GM12875 (cell line): ENCODE data around the gene GNAZ.

Experiments used
- H3K4me3 ChIP-seq: one replicate; pipeline ENCODE4 v1.5.1; 2011; ENCODE audit warnings: low read depth, low read length, control low read depth
- CTCF ChIP-seq: IDR thresholded peaks from 2 replicates; pipeline ENCODE4 v1.5.1; 2011; ENCODE audit warnings: low read depth, mild to moderate bottlenecking, control low read depth, inconsistent platforms, low read length, moderate library complexity, borderline replicate concordance; ENCODE audit not compliant: insufficient read depth

The GNAZ gene

GRCh38 chr22:23121424-23121823 lies 51.1 kb downstream of the GNAZ start:
- no peak overlapping the region for H3K4me3 ChIP-seq
- no peak for TF ChIP-seq CTCF

- H3K4me3 ChIP-seq: no peak overlapping the region
- TF ChIP-seq CTCF: no peak
These were observed 52.1 kb downstream of the GNAZ start for GRCh38 chr22:23122216-23122957.

GRCh38 chr22:23122992-23123803 lies 52.9 kb downstream of the GNAZ start:
- no peak for TF ChIP-seq CTCF
- H3K4me3 ChIP-seq: no peak overlapping the region

GRCh38 chr22:23123804-23124254 lies 53.5 kb downstream of the GNAZ start:
- TF ChIP-seq CTCF: no peak
- H3K4me3 ChIP-seq: no peak overlapping the region

- H3K4me3 ChIP-seq: no peak overlapping the region
- TF ChIP-seq CTCF: no peak
These were observed 54.5 kb downstream of the GNAZ start for GRCh38 chr22:23124611-23125511.

GRCh38 chr22:23125512-23126103 lies 55.3 kb downstream of the GNAZ start:
- no peak for TF ChIP-seq CTCF

More at GRCh38 chr22:23125512-23126103, 55.3 kb downstream of the GNAZ start:
- H3K4me3 ChIP-seq: no peak overlapping the region
